Epithelial cell of esophagus (primary cell): ENCODE measurements around the gene PIK3R1.

Source experiments
- DNase-seq: peaks from one replicate; pipeline ENCODE4 v3.0.0; 2010; ENCODE audit warnings: low read depth
- H3K4me3 ChIP-seq: 2 replicates; pipeline ENCODE4 v1.5.1; 2011; ENCODE audit warnings: mild to moderate bottlenecking, low read length, control low read depth
- CTCF ChIP-seq: IDR thresholded peaks from 2 replicates; pipeline ENCODE4 v1.5.1; 2011; ENCODE audit warnings: low read depth, mild to moderate bottlenecking, low read length, control low read depth, inconsistent platforms; ENCODE audit not compliant: insufficient read depth; ENCODE audit errors: missing control alignments

PIK3R1 gene

GRCh38 chr5:68264024-68264956 lies 48.7 kb downstream of the PIK3R1 start:
- DNase-seq: no peak
- H3K4me3 ChIP-seq: no peak overlapping the region
- TF ChIP-seq CTCF: no peak

GRCh38 chr5:68265347-68265746 lies 49.8 kb downstream of the PIK3R1 start:
- no peak for TF ChIP-seq CTCF
- no peak overlapping the region for H3K4me3 ChIP-seq
- DNase-seq: no peak

- H3K4me3 ChIP-seq: no peak overlapping the region
- no peak for DNase-seq
- no peak for TF ChIP-seq CTCF
Measured at GRCh38 chr5:68265822-68266395, 50.4 kb downstream of the PIK3R1 start.

GRCh38 chr5:68266457-68266856 lies 50.9 kb downstream of the PIK3R1 start:
- no peak overlapping the region for H3K4me3 ChIP-seq
- peak; percentile 45 for DNase-seq
- TF ChIP-seq CTCF: no peak

GRCh38 chr5:68267066-68267465 lies 51.5 kb downstream of the PIK3R1 start:
- H3K4me3 ChIP-seq: no peak overlapping the region
- no peak for DNase-seq
- no peak for TF ChIP-seq CTCF

GRCh38 chr5:68268101-68268851 lies 52.7 kb downstream of the PIK3R1 start:
- H3K4me3 ChIP-seq: no peak overlapping the region
- TF ChIP-seq CTCF: no peak
- DNase-seq: no peak
